K562 (cell line): ENCODE measurements around the gene ENDOD1. TPM values are rescaled to one million over a fixed set of nuclear protein-coding genes. Genes with fewer than 3 reads are reported as not detected.

Source experiments
- ATF1 ChIP-seq, 2 experiments: fragments of 450-650 bp in 1 of 2; IDR thresholded peaks; 2 replicates each; pipeline ENCODE4 v1.6.1; 2016; ENCODE audit warnings: missing compliant biosample characterization in 1 of 2, missing genetic modification characterization in 1 of 2
- BRF1 ChIP-seq: IDR thresholded peaks from 3 replicates; pipeline ENCODE4 v1.6.1; 2011; ENCODE audit warnings: borderline replicate concordance, mild to moderate bottlenecking; ENCODE audit not compliant: insufficient read length; ENCODE audit errors: extremely low read depth
- CBFA2T3 ChIP-seq: fragments of 450-650 bp; IDR thresholded peaks from 2 replicates; pipeline ENCODE4 v1.6.1; 2017
- CREM ChIP-seq: IDR thresholded peaks from 2 replicates; pipeline ENCODE4 v1.6.1; 2014; ENCODE audit warnings: antibody characterized with exemption, low read depth
- CSDE1 ChIP-seq, 2 experiments: fragments of 450-650 bp; IDR thresholded peaks; 2 replicates each; pipeline ENCODE4 v1.6.1; 2016; ENCODE audit warnings: mild to moderate bottlenecking in 1 of 2
- CXXC5 ChIP-seq: fragments of 250-450 bp; sonication (Bioruptor Pico); IDR thresholded peaks from 2 replicates; pipeline ENCODE4 v1.8.0; 2022; ENCODE audit warnings: inconsistent platforms, mild to moderate bottlenecking, moderate library complexity
- NUFIP1 ChIP-seq: fragments of 450-650 bp; IDR thresholded peaks from 2 replicates; pipeline ENCODE4 v1.6.1; 2018; ENCODE audit not compliant: partially characterized antibody
- RBFOX2 ChIP-seq: fragments of 200-400 bp; formaldehyde crosslinking; IDR thresholded peaks from 2 replicates; pipeline ENCODE4 v1.6.1; 2017; ENCODE audit warnings: low read depth, mild to moderate bottlenecking, low read length, moderate library complexity
- RCOR1 ChIP-seq, 2 experiments: IDR thresholded peaks; 2 replicates each; pipeline ENCODE4 v1.6.1; 2012; ENCODE audit warnings: low read depth in 2 of 2, low read length in 2 of 2, borderline replicate concordance in 1 of 2, improper control_type of control experiment in 1 of 2
- TFAP4 ChIP-seq: sonication (generic); formaldehyde crosslinking; IDR thresholded peaks from 2 replicates; pipeline ENCODE4 v1.8.0; 2022; ENCODE audit warnings: missing genetic modification reagents, mild to moderate bottlenecking, moderate library complexity, borderline replicate concordance
- ZBTB33 ChIP-seq: sonication (generic); formaldehyde crosslinking; IDR thresholded peaks from 2 replicates; pipeline ENCODE4 v1.8.1; 2023; ENCODE audit warnings: mild to moderate bottlenecking, missing genetic modification reagents
- ZNF592 ChIP-seq: fragments of 450-650 bp; IDR thresholded peaks from 2 replicates; pipeline ENCODE4 v1.6.1; 2017; ENCODE audit warnings: antibody characterized with exemption, mild to moderate bottlenecking
- polyA plus RNA-seq, 8 experiments: library from polyadenylated mRNA; depleted of rRNA in 4 of 8; stranded (reverse) in 5 of 8; unstranded in 3 of 8; fragments of >200 nt; fragmentation: Nextera tagmentation in 2 of 8; fragmentation: Illumina TruSeq in 1 of 8; extraction: Ambion mirVana in 2 of 8; extraction: Trizol in 1 of 8; gene quantifications; 2 replicates each; pipeline versions ENCODE4 v1.2.1 to v1.2.3, GENCODE V29; 2011 to 2014; ENCODE audit warnings: inconsistent platforms in 1 of 8, missing spikeins in 1 of 8
- total RNA-seq, 7 experiments: library from RNA; depleted of rRNA in 6 of 7; stranded (reverse); fragments of >200 nt in 6 of 7; fragmentation: Illumina TruSeq in 2 of 7; extraction: Trizol in 2 of 7; gene quantifications; 2 replicates each; pipeline versions ENCODE4 v1.2.1 to v1.2.3, GENCODE V29; 2011 to 2021; ENCODE audit warnings: low replicate concordance in 1 of 7
- TF ChIP-seq, protein P1 (sequence below): sonication (generic); formaldehyde crosslinking; IDR thresholded peaks from 2 replicates; pipeline ENCODE4 v1.8.0; 2022; ENCODE audit warnings: mild to moderate bottlenecking, missing genetic modification reagents

ENDOD1 gene
- total and polyA plus RNA-seq, 9 of the 15 experiments (the other 6 are each of a cell fraction or from before 2014, with no cell fraction given), result 4.2 to 11.8 (median 9.3) TPM

DNA sequence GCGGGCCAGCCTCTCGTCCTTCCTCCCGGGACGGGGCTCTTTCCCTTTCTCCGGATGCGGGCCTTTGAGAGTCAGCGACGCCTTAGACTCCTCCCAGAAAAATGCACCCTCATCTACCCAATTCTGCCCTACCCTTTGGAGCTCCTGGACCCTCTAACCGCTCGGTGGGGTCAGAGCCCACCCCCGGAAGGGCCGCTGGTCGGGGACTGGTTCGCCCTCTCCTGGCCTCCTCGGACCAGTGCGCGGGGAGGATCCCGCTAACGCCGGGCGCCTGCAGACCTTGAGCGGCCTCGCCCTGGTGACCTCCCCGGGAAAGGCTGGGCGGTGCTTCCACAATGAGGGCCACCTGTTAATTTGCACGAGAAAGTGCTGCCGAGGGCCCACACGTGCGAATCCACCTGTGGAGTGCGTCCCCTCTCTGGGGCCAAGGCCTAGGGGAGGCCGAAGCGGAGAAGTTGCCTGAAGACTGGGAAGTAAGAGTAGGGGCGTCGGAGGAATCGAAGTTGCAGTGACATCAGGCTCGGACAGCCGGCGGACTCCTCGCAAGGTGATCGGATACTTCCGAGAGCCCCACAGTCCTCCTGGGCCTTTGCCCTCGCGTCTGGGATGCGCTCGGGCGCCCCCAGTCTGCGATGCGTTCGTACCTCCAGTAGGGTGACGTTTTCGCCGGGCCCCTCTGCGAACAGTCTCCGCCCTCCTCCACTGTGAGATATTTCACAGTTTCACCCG is 61.5 kb downstream of the ENDOD1 start (continued):
- TF ChIP-seq RBFOX2 (0 out of 2 replicates have a peak, but pooled peaks have one; percentile 17), CREM (peak; percentile 79), ZBTB33 (CRISPR knock-in tag) (peak; percentile 99), BRF1 (no peak), CSDE1 (IDR thresholded peaks at IDR 0.05) (no peak), CBFA2T3 (no peak), NUFIP1 (no peak), ATF1 (CRISPR knock-in tag; IDR thresholded peaks at IDR 0.05) (no peak), ATF1 (tag; IDR thresholded peaks at IDR 0.05) (peak; percentile 78), RCOR1 (IDR thresholded peaks at IDR 0.05; ENCODE audit: borderline replicate concordance in 1 of 2, low read depth in 2 of 2, low read length in 2 of 2) (no peak), TFAP4 (CRISPR knock-in tag) (peak; percentile 1; the same call in 1 of the 2 replicates), CXXC5 (CRISPR knock-in tag) (peak; percentile 30; the same call in 1 of the 2 replicates), ZNF592 (peak; percentile 37; the same call in 1 of the 2 replicates)
- TF ChIP-seq, protein P1, sequence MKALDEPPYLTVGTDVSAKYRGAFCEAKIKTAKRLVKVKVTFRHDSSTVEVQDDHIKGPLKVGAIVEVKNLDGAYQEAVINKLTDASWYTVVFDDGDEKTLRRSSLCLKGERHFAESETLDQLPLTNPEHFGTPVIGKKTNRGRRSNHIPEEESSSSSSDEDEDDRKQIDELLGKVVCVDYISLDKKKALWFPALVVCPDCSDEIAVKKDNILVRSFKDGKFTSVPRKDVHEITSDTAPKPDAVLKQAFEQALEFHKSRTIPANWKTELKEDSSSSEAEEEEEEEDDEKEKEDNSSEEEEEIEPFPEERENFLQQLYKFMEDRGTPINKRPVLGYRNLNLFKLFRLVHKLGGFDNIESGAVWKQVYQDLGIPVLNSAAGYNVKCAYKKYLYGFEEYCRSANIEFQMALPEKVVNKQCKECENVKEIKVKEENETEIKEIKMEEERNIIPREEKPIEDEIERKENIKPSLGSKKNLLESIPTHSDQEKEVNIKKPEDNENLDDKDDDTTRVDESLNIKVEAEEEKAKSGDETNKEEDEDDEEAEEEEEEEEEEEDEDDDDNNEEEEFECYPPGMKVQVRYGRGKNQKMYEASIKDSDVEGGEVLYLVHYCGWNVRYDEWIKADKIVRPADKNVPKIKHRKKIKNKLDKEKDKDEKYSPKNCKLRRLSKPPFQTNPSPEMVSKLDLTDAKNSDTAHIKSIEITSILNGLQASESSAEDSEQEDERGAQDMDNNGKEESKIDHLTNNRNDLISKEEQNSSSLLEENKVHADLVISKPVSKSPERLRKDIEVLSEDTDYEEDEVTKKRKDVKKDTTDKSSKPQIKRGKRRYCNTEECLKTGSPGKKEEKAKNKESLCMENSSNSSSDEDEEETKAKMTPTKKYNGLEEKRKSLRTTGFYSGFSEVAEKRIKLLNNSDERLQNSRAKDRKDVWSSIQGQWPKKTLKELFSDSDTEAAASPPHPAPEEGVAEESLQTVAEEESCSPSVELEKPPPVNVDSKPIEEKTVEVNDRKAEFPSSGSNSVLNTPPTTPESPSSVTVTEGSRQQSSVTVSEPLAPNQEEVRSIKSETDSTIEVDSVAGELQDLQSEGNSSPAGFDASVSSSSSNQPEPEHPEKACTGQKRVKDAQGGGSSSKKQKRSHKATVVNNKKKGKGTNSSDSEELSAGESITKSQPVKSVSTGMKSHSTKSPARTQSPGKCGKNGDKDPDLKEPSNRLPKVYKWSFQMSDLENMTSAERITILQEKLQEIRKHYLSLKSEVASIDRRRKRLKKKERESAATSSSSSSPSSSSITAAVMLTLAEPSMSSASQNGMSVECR (CRISPR knock-in tag), result no peak
